H1 (cell line): ENCODE measurements around the gene EPB41L4B. TPM values are rescaled to one million over a fixed set of nuclear protein-coding genes. Genes with fewer than 3 reads are reported as not detected.

ENCODE experiments used
- CEBPB ChIP-seq: IDR thresholded peaks from 2 replicates; pipeline ENCODE4 v1.6.1; 2012; ENCODE audit warnings: low read depth, low read length
- HDAC2 ChIP-seq, 2 experiments: fragments of 300-600 bp in 1 of 2; sonication (generic) in 1 of 2; IDR thresholded peaks; 2 replicates each; pipeline ENCODE4 v1.6.1; 2011 to 2012; ENCODE audit warnings: low read depth in 2 of 2, low read length in 2 of 2, mild to moderate bottlenecking in 2 of 2, moderate library complexity in 2 of 2, borderline replicate concordance in 1 of 2, inconsistent platforms in 1 of 2
- ZNF274 ChIP-seq: IDR thresholded peaks from 2 replicates; pipeline ENCODE4 v1.7.0; 2012; ENCODE audit warnings: low read length, borderline replicate concordance; ENCODE audit errors: extremely low read depth
- polyA plus RNA-seq, 7 experiments: library from polyadenylated mRNA; depleted of rRNA in 3 of 7; stranded (reverse) in 5 of 7; unstranded in 2 of 7; fragments of >200 nt in 5 of 7; fragments of 200-250 nt in 2 of 7; gene quantifications; 1 replicate in 5 of 7; 2 replicates in 1 of 7; 4 replicates in 1 of 7; pipeline versions ENCODE4 v1.2.1 to v1.2.3, GENCODE V29; 2011 to 2013; ENCODE audit warnings: missing spikeins in 2 of 7, mixed read lengths in 2 of 7
- total RNA-seq: library from RNA; stranded (reverse); fragmentation: NEBNext Ultra II Directional; extraction: Animal tissue kit (Norgen Biotek cat#: 25700); gene quantifications from 2 replicates; pipeline ENCODE4 v1.2.1, GENCODE V29; 2021

Gene EPB41L4B
- total and polyA plus RNA-seq, 2 of the 8 experiments (the other 6 are each of a cell fraction or from before 2014, with no cell fraction given), result 11.9 to 25.0 TPM

DNA sequence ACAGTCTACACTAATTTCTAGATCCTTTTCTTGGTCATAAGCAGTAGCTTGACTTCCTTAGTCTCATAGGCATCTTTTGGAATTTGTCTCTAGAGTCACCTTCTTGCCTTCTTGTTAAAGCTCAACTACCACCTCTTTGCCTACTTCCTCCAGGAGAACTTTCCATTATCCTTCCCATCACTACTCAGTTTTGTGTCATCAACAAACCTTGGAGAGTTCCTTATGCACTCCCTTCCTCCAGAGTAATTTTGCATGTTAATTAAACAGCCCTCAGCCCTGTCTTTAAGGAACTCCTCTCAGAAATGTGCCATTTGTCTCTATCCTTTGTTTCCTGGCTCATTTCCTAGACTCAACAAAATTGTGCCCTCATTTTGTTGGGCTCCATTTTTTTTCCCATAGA lies 4.2 kb upstream of the EPB41L4B start (continued):
- TF ChIP-seq CEBPB, result no peak
- no peak for TF ChIP-seq ZNF274
- no peak for TF ChIP-seq HDAC2 (IDR thresholded peaks at IDR 0.05; ENCODE audit: borderline replicate concordance in 1 of 2, low read depth in 2 of 2, low read length in 2 of 2)
